ENCODE results near the gene HSPA6. TPM values are rescaled to one million over a fixed set of nuclear protein-coding genes. Genes with fewer than 3 reads are reported as not detected.

The HSPA6 gene
- total and polyA plus RNA-seq, 2 donors, result 1.2 to 5.6 TPM

DNA sequence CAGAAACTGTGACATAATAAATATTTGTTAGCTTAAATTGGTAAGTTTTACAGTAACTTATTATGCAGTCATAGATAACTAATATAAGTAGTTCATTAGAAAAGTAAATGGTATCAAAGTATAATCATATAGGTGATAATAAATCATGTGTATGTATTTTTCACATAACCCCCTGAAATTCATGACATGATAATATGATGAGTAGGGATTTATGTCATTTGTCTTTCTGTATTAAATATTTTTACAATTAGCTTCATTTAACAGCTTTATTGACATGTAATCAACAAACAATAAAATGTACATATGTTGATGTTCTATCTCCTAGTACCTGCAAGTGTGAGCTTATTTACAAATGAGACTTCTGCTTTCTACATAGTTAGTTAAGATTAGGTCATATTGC lies 28.9 kb upstream of the HSPA6 start:
- DNase-seq (ENCODE audit: extremely low spot score), result no peak
- Histone ChIP-seq H3K4me3 (ENCODE audit: low read depth, low read length) (no peak overlapping the region), H3K36me3 (ENCODE audit: insufficient read depth) (no peaks in the 10 kb centered on the region), H3K27ac (ENCODE audit: low read depth) (no peak overlapping the region), H3K4me1 (ENCODE audit: insufficient read depth) (no peaks in the 10 kb centered on the region)

- no peak overlapping the region for H3K4me3 ChIP-seq (ENCODE audit: low read depth, low read length)
- no peaks in the 10 kb centered on the region for H3K4me1 ChIP-seq (ENCODE audit: insufficient read depth)
- DNase-seq (ENCODE audit: extremely low spot score), result no peak
- no peak overlapping the region for H3K27ac ChIP-seq (ENCODE audit: low read depth)
- 90% methylated on average over 1 of the region's 1 CpG for WGBS
- no peaks in the 10 kb centered on the region for H3K36me3 ChIP-seq (ENCODE audit: insufficient read depth)
Measured at GRCh38 chr1:161497961-161498360, 26.4 kb upstream of the HSPA6 start.

GRCh38 chr1:161498646-161499045 lies 25.7 kb upstream of the HSPA6 start:
- Histone ChIP-seq H3K4me1 (ENCODE audit: insufficient read depth) (no peaks in the 10 kb centered on the region), H3K36me3 (ENCODE audit: insufficient read depth) (no peaks in the 10 kb centered on the region), H3K27ac (ENCODE audit: low read depth) (no peak overlapping the region), H3K4me3 (ENCODE audit: low read depth, low read length) (no peak overlapping the region)
- WGBS, result 95% methylated on average over 2 of the region's 2 CpGs
- DNase-seq (ENCODE audit: extremely low spot score), result no peak

- 71% methylated on average over 8 of the region's 8 CpGs for WGBS
- no peaks in the 10 kb centered on the region for H3K36me3 ChIP-seq (ENCODE audit: insufficient read depth)
- no peaks in the 10 kb centered on the region for H3K4me1 ChIP-seq (ENCODE audit: insufficient read depth)
- no peak overlapping the region for H3K27ac ChIP-seq (ENCODE audit: low read depth)
- DNase-seq (ENCODE audit: extremely low spot score), result no peak
- no peak overlapping the region for H3K4me3 ChIP-seq (ENCODE audit: low read depth, low read length)
Measured at GRCh38 chr1:161499099-161500039, 25.0 kb upstream of the HSPA6 start.

- Histone ChIP-seq H3K36me3 (ENCODE audit: insufficient read depth) (no peaks in the 10 kb centered on the region), H3K4me3 (ENCODE audit: low read depth, low read length) (no peak overlapping the region), H3K4me1 (ENCODE audit: insufficient read depth) (no peaks in the 10 kb centered on the region), H3K27ac (ENCODE audit: low read depth) (no peak overlapping the region)
- no peak for DNase-seq (ENCODE audit: extremely low spot score)
- 90% methylated on average over 1 of the region's 1 CpG for WGBS
Measured at GRCh38 chr1:161501234-161501633, 23.1 kb upstream of the HSPA6 start.

GRCh38 chr1:161502181-161502580 lies 22.2 kb upstream of the HSPA6 start:
- H3K4me1 ChIP-seq (ENCODE audit: insufficient read depth), result no peaks in the 10 kb centered on the region
- H3K36me3 ChIP-seq (ENCODE audit: insufficient read depth), result no peaks in the 10 kb centered on the region
- H3K4me3 ChIP-seq (ENCODE audit: low read depth, low read length), result no peak overlapping the region
- H3K27ac ChIP-seq (ENCODE audit: low read depth), result no peak overlapping the region
- 66% methylated on average over 4 of the region's 4 CpGs for WGBS
- DNase-seq (ENCODE audit: extremely low spot score), result no peak

GRCh38 chr1:161502641-161503393 lies 21.5 kb upstream of the HSPA6 start:
- Histone ChIP-seq H3K4me3 (ENCODE audit: low read depth, low read length) (no peak overlapping the region), H3K4me1 (ENCODE audit: insufficient read depth) (no peaks in the 10 kb centered on the region), H3K27ac (ENCODE audit: low read depth) (no peak overlapping the region), H3K36me3 (ENCODE audit: insufficient read depth) (no peaks in the 10 kb centered on the region)
- no peak for DNase-seq (ENCODE audit: extremely low spot score)
- WGBS, result 89% methylated on average over 1 of the region's 1 CpG

DNA sequence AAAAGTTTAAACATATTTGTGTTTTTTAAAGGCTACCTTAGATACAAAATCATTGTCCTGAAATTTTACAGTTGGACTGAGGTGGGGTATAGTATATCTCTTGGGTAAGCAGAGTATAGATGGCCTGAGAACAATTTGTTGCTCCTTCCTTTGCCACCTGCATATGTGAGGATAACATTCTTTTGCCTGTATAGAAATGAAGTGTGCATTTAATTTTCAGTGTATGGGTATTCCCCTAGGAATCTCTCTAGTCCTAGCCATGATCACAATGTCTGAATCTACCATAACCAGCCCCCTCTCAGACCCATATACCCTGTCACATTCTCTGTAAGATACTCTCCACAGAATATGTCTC lies 21.0 kb upstream of the HSPA6 start:
- H3K36me3 ChIP-seq (ENCODE audit: insufficient read depth), result no peaks in the 10 kb centered on the region
- H3K27ac ChIP-seq (ENCODE audit: low read depth), result no peak overlapping the region
- H3K4me1 ChIP-seq (ENCODE audit: insufficient read depth), result no peaks in the 10 kb centered on the region
- DNase-seq (ENCODE audit: extremely low spot score), result no peak
- no peak overlapping the region for H3K4me3 ChIP-seq (ENCODE audit: low read depth, low read length)

GRCh38 chr1:161505686-161506085 lies 18.7 kb upstream of the HSPA6 start:
- Histone ChIP-seq H3K36me3 (ENCODE audit: insufficient read depth) (no peaks in the 10 kb centered on the region), H3K4me1 (ENCODE audit: insufficient read depth) (no peaks in the 10 kb centered on the region), H3K27ac (ENCODE audit: low read depth) (no peak overlapping the region), H3K4me3 (ENCODE audit: low read depth, low read length) (no peak overlapping the region)
- WGBS, result 86% methylated on average over 6 of the region's 6 CpGs
- DNase-seq (ENCODE audit: extremely low spot score), result no peak

- no peaks in the 10 kb centered on the region for H3K36me3 ChIP-seq (ENCODE audit: insufficient read depth)
- WGBS, result 47% methylated on average over 13 of the region's 15 CpGs
- H3K4me1 ChIP-seq (ENCODE audit: insufficient read depth), result no peaks in the 10 kb centered on the region
- no peak overlapping the region for H3K4me3 ChIP-seq (ENCODE audit: low read depth, low read length)
- no peak for DNase-seq (ENCODE audit: extremely low spot score)
- no peak overlapping the region for H3K27ac ChIP-seq (ENCODE audit: low read depth)
Measured at GRCh38 chr1:161506336-161507223, 17.8 kb upstream of the HSPA6 start.

DNA sequence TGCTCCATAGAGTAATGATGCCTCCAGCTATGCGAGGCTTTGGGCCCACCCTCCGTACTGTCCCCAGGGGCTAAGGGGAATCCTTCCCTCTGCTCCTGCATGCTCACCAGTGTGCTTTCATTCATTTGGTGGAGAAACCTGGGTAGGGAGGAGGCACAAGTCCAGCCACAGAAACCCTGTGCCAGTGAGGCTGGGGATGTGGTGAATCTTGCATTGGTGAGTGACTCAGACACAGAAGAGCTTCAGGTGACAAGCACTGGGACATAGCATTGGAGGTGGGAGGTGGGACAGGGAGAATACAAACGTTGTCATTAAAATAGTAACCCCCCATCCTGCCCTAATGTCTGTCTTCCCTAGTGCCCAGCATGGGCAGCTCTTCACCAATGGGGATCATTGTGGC lies 13.9 kb upstream of the HSPA6 start:
- Histone ChIP-seq H3K4me1 (ENCODE audit: insufficient read depth) (no peaks in the 10 kb centered on the region), H3K36me3 (ENCODE audit: insufficient read depth) (no peaks in the 10 kb centered on the region), H3K27ac (ENCODE audit: low read depth) (no peak overlapping the region), H3K4me3 (ENCODE audit: low read depth, low read length) (no peak overlapping the region)
- no peak for DNase-seq (ENCODE audit: extremely low spot score)
- WGBS, result 85% methylated on average over 3 of the region's 3 CpGs

DNA sequence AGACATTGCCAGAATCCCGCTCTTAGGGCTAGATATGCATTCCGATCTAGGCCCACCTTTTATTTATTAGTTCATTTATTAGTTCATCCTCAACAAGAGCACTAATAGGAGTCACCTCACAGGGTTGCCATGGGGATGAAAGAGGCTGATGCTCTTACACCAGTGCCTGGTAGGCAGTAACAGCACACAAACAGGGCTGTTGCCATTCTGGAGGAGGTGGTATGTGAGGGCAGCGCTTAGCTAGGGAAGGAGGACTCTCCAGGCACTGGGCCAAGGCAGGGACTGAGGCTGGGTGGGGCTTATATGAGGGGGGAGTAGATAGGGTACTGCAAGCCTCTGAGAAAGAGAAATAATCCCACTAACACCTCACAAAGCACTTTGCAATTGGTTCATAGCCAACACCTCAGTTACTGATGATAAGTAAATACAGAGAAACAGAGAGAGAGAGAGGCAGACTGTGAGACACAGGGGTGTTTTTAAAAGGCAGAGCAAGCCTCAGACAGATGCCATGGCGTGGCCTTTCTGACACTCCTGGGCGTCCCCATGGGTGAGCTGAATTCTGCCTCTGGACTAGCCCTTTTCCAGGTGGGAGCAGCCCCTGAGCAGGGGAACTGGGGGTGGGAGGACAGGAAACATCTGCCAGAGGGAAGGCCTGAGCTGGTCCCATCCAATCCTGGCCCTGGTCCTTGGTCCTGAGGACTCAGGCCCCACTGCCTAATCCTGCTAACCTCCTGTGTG lies 13.2 kb upstream of the HSPA6 start:
- Histone ChIP-seq H3K27ac (ENCODE audit: low read depth) (no peak overlapping the region), H3K4me3 (ENCODE audit: low read depth, low read length) (no peak overlapping the region), H3K4me1 (ENCODE audit: insufficient read depth) (no peaks in the 10 kb centered on the region), H3K36me3 (ENCODE audit: insufficient read depth) (no peaks in the 10 kb centered on the region)
- DNase-seq (ENCODE audit: extremely low spot score), result no peak
- 63% methylated on average over 5 of the region's 5 CpGs for WGBS

GRCh38 chr1:161511756-161512060 lies 12.6 kb upstream of the HSPA6 start:
- no peak for DNase-seq (ENCODE audit: extremely low spot score)
- 85% methylated on average over 7 of the region's 7 CpGs for WGBS
- H3K27ac ChIP-seq (ENCODE audit: low read depth), result no peak overlapping the region
- no peaks in the 10 kb centered on the region for H3K36me3 ChIP-seq (ENCODE audit: insufficient read depth)
- no peak overlapping the region for H3K4me3 ChIP-seq (ENCODE audit: low read depth, low read length)
- no peaks in the 10 kb centered on the region for H3K4me1 ChIP-seq (ENCODE audit: insufficient read depth)

All from urinary bladder (tissue), 4 donors.